Transverse colon (tissue), 4 donors: ENCODE measurements around the gene USP47. TPM values are rescaled to one million over a fixed set of nuclear protein-coding genes. Genes with fewer than 3 reads are reported as not detected.

Experiments used
- DNase-seq: peaks from one replicate; pipeline ENCODE4 v3.0.0-alpha.2; 2019
- H3K27ac ChIP-seq, 4 donors: fragments of 200-600 bp; sonication (generic); 2 replicates each; pipeline ENCODE4 v1.5.1; 2016 to 2018; ENCODE audit warnings: inconsistent platforms in 4 of 4
- H3K27me3 ChIP-seq: fragments of 200-600 bp; sonication (generic); 2 replicates; pipeline ENCODE4 v1.5.1; 2017; ENCODE audit warnings: inconsistent platforms
- H3K36me3 ChIP-seq, 4 donors: fragments of 200-600 bp; sonication (generic); 2 replicates each; pipeline ENCODE4 v1.5.1; 2017 to 2019; ENCODE audit warnings: inconsistent platforms in 4 of 4
- H3K4me1 ChIP-seq, 4 donors: fragments of 200-600 bp; sonication (generic); 2 replicates each; pipeline ENCODE4 v1.5.1; 2017 to 2020; ENCODE audit warnings: inconsistent platforms in 4 of 4
- H3K4me3 ChIP-seq, 4 donors: fragments of 200-600 bp; sonication (generic); 1 replicate in 1 of 4; 2 replicates in 3 of 4; pipeline versions ENCODE4 v1.5.1 to v1.6.1; 2017 to 2019; ENCODE audit warnings: inconsistent platforms in 4 of 4
- H3K9me3 ChIP-seq, 2 donors: fragments of 200-600 bp; sonication (generic); 2 replicates each; pipeline ENCODE4 v1.5.1; 2017 to 2019; ENCODE audit warnings: inconsistent platforms in 2 of 2
- EP300 ChIP-seq: sonication (generic); formaldehyde crosslinking; IDR thresholded peaks from one replicate; pipeline ENCODE4 v1.6.1; 2017; ENCODE audit warnings: antibody characterized with exemption, low read depth
- POLR2A ChIP-seq: fragments of 450-650 bp; IDR thresholded peaks from one replicate; pipeline ENCODE4 v1.6.1; 2016; ENCODE audit warnings: antibody characterized with exemption, mild to moderate bottlenecking, moderate library complexity
- POLR2AphosphoS5 ChIP-seq, 3 donors: sonication (generic); formaldehyde crosslinking; IDR thresholded peaks; one replicate each; pipeline ENCODE4 v1.6.1; 2016; ENCODE audit warnings: antibody characterized with exemption in 3 of 3
- WGBS, 2 donors: methylation state at CpG; one replicate each; pipeline ENCODE4 v1.1.5; 2018; ENCODE audit warnings: low coverage in 1 of 2; 5-methylcytosine and 5-hydroxymethylcytosine counted together
- in situ Hi-C, 4 donors: fragments of 200-750 bp; cut with MboI; loops; one replicate each; pipeline versions ENCODE4 v1.15.0 to v1.15.1; 2017; ENCODE audit warnings: low sequenced_read_pairs in 3 of 4, low pct_ligation_motif_present in 1 of 4, low pct_unique_long_range_greater_than_20kb in 1 of 4
- intact Hi-C: fragments of 100-400 bp; cut with DNase I; formaldehyde crosslinking; loops from one replicate; pipeline ENCODE4 v1.15.1; 2023; ENCODE audit warnings: low total_unique reads
- total RNA-seq, 4 donors: library from RNA; depleted of rRNA; stranded (reverse); fragments of >200 nt; gene quantifications; one replicate each; pipeline ENCODE4 v1.1.0, GENCODE V29; 2016
- TF ChIP-seq, protein P1 (sequence below), 5 experiments: fragments of 200-600 bp in 3 of 5; fragments of 450-650 bp in 2 of 5; sonication (generic) in 3 of 5; IDR thresholded peaks; 1 replicate in 2 of 5; 2 replicates in 3 of 5; pipeline ENCODE4 v1.5.1; 2016 to 2017; ENCODE audit warnings: antibody characterized with exemption in 5 of 5, inconsistent platforms in 3 of 5, mild to moderate bottlenecking in 2 of 5, moderate library complexity in 1 of 5

The USP47 gene
- total RNA-seq, 4 donors from 2014 or later: 42.6 to 85.1 (median 57.3) TPM

GRCh38 chr11:11860103-11860979, 18.6 kb downstream of the USP47 start:
- Histone ChIP-seq H3K9me3 (no peaks in the 10 kb centered on the region), H3K4me1 (peaks cover 0 to 73% (median 22%) of the 10 kb centered on the region in 4 donors), H3K27ac (peak overlapping the region in 3 of 4 donors; percentile 35 to 49 (median 41)), H3K4me3 (no peak overlapping the region), H3K36me3 (no peaks in the 10 kb centered on the region), H3K27me3 (no peaks in the 10 kb centered on the region)
- intact Hi-C loops: no loop called here
- TF ChIP-seq, protein P1, sequence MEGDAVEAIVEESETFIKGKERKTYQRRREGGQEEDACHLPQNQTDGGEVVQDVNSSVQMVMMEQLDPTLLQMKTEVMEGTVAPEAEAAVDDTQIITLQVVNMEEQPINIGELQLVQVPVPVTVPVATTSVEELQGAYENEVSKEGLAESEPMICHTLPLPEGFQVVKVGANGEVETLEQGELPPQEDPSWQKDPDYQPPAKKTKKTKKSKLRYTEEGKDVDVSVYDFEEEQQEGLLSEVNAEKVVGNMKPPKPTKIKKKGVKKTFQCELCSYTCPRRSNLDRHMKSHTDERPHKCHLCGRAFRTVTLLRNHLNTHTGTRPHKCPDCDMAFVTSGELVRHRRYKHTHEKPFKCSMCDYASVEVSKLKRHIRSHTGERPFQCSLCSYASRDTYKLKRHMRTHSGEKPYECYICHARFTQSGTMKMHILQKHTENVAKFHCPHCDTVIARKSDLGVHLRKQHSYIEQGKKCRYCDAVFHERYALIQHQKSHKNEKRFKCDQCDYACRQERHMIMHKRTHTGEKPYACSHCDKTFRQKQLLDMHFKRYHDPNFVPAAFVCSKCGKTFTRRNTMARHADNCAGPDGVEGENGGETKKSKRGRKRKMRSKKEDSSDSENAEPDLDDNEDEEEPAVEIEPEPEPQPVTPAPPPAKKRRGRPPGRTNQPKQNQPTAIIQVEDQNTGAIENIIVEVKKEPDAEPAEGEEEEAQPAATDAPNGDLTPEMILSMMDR (IDR thresholded peaks at IDR 0.05): no peak
- TF ChIP-seq POLR2AphosphoS5 (IDR thresholded peaks at IDR 0.05) (no peak), POLR2A (no peak), EP300 (no peak)
- in situ Hi-C loops: no loop called here
- DNase-seq: no peak
- WGBS, 2 donors: 68 to 84% methylated on average over 12 of the region's 12 CpGs

GRCh38 chr11:11862999-11863398, 21.2 kb downstream of the USP47 start:
- Histone ChIP-seq H3K36me3 (no peaks in the 10 kb centered on the region), H3K27me3 (no peaks in the 10 kb centered on the region), H3K4me1 (peaks cover 0 to 56% (median 16%) of the 10 kb centered on the region in 4 donors), H3K27ac (no peak overlapping the region), H3K4me3 (no peak overlapping the region), H3K9me3 (peaks cover 4 to 7% of the 10 kb centered on the region in 2 donors)
- no peak for DNase-seq
- intact Hi-C loops (no loop called here), in situ Hi-C loops (no loop called here)
- WGBS, 2 donors: 83 to 86% methylated on average over 2 of the region's 2 CpGs
- TF ChIP-seq POLR2AphosphoS5 (IDR thresholded peaks at IDR 0.05) (no peak), POLR2A (no peak), EP300 (no peak)
- TF ChIP-seq, protein P1 (IDR thresholded peaks at IDR 0.05): no peak

- no peak overlapping the region for H3K27ac ChIP-seq
- peaks cover 4 to 7% of the 10 kb centered on the region in 2 donors for H3K9me3 ChIP-seq
- TF ChIP-seq EP300: no peak
- no peak for TF ChIP-seq POLR2AphosphoS5 (IDR thresholded peaks at IDR 0.05)
- TF ChIP-seq, protein P1 (IDR thresholded peaks at IDR 0.05): no peak
- no peak for TF ChIP-seq POLR2A
- H3K27me3 ChIP-seq: no peaks in the 10 kb centered on the region
- in situ Hi-C loops: no loop called here
- H3K4me3 ChIP-seq: no peak overlapping the region
- no peaks in the 10 kb centered on the region for H3K36me3 ChIP-seq
- no peak for DNase-seq
- intact Hi-C loops: no loop called here
- 86 to 87% methylated on average over 3 of the region's 3 CpGs for WGBS, 2 donors
- H3K4me1 ChIP-seq: peaks cover 0 to 43% (median 18%) of the 10 kb centered on the region in 4 donors
These were observed 22.6 kb downstream of the USP47 start for GRCh38 chr11:11864332-11864731.

DNA sequence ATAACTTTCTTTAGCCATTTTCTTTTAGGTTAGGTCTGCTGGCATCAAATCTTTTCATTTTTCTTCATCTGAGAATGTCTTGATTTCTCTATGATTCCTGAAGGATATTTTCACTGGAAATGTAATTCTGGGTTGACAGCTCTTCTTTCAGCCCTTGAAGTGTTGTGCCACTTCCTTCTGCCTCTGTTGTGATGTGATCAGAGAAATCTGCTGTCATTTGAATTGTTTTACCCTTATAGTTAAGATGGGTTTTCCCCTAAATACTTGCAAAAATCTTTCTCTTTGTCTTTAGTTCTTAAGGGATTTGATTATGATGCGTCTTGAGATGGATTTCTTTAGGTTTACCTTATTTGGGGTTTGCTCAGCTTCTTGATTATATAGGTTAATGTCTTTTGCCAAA, 23.0 kb downstream of the USP47 start:
- Histone ChIP-seq H3K27ac (no peak overlapping the region), H3K4me3 (no peak overlapping the region), H3K27me3 (no peaks in the 10 kb centered on the region), H3K9me3 (peaks cover 4 to 7% of the 10 kb centered on the region in 2 donors), H3K4me1 (peaks cover 0 to 40% (median 18%) of the 10 kb centered on the region in 4 donors), H3K36me3 (no peaks in the 10 kb centered on the region)
- intact Hi-C loops: no loop called here
- no peak for DNase-seq
- TF ChIP-seq, protein P1 (IDR thresholded peaks at IDR 0.05): no peak
- TF ChIP-seq EP300 (no peak), POLR2A (no peak), POLR2AphosphoS5 (IDR thresholded peaks at IDR 0.05) (no peak)
- WGBS, 2 donors: 80 to 91% methylated on average over 1 of the region's 1 CpG
- in situ Hi-C loops: no loop called here
